SK-N-MC (cell line): Measurements from ENCODE around the gene ICAM4.

ENCODE experiments used
- EZH2 ChIP-seq: fragments of 200-600 bp; sonication (generic); IDR thresholded peaks from one replicate; pipeline ENCODE4 v1.6.1; 2017; ENCODE audit warnings: antibody characterized with exemption
- POLR2AphosphoS5 ChIP-seq: IDR thresholded peaks from 2 replicates; pipeline ENCODE4 v1.6.1; 2012; ENCODE audit warnings: mild to moderate bottlenecking, low read depth, low read length, borderline replicate concordance

DNA sequence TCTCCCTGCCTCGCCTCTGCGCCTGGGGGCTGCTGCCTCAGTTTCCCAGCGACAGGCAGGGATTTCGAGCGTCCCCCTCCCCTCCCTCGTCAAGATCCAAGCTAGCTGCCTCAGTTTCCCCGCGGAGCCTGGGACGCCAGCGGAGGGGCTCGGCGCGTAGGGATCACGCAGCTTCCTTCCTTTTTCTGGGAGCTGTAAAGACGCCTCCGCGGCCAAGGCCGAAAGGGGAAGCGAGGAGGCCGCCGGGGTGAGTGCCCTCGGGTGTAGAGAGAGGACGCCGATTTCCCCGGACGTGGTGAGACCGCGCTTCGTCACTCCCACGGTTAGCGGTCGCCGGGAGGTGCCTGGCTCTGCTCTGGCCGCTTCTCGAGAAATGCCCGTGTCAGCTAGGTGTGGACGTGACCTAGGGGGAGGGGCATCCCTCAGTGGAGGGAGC, 16.6 kb upstream of the ICAM4 start:
- TF ChIP-seq POLR2AphosphoS5 (no peak), EZH2 (no peak)
